Tongue (tissue), 2 donors: ENCODE measurements around the gene CPT1B. TPM values are rescaled to one million over a fixed set of nuclear protein-coding genes. Genes with fewer than 3 reads are reported as not detected.
"Not testable (repeated sequence)": the region's sequence is repeated elsewhere in the genome, so short reads cannot be mapped to it uniquely, and the experiment has no call there.

ENCODE experiments used
- DNase-seq: peaks from one replicate; pipeline ENCODE4 v3.0.0-alpha.2; 2015
- total RNA-seq: library from RNA; depleted of rRNA; stranded (reverse); fragments of >200 nt; gene quantifications from one replicate; pipeline ENCODE4 v1.2.3, GENCODE V29; 2014

The CPT1B gene
- total RNA-seq, result 57.4 TPM

DNA sequence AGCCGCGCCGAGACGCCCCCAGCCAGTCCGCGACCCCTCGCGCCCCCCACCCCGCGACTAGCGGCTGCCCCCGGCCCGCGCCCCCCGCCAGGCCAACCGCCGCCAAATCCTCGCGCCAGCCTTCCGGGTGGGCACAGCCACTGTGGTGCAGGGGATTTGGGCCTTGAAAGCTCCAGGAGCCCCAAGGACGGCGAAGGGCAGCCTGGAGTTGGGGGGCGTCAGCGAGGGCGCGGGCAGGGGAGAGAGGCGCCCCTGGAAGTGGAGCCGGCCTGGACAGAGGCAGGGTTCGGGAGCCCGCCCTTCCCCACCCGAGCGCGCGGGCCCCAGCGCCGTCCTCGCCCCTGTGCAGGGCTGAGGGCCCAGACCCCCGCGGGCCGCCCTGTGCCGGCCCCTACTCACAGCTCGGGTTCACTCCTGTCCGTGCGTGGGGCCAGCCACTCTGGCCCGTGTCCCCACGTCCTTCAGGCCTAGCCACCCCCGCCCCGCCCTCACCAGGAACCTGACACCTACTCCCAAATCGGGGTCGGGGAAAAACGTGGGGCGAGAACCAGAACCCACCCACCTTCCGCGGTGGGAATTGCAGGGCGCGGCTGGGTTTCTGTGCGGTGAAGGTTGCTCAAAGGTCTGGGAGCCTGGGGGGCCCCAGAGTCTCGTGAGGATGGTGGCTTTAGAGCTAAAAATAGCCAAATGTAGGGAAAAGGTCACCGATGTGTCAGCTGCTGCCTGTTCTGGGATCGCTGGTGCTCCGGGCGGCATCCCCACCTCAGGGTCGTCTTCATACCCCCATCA lies at the start of gene CPT1B:
CPT1B (minus strand) TSS at position 441 of the 789 bp plus-strand sequence. CDS start 512 bp downstream, outside the sequence.
- peak; percentile 71 for DNase-seq

DNA sequence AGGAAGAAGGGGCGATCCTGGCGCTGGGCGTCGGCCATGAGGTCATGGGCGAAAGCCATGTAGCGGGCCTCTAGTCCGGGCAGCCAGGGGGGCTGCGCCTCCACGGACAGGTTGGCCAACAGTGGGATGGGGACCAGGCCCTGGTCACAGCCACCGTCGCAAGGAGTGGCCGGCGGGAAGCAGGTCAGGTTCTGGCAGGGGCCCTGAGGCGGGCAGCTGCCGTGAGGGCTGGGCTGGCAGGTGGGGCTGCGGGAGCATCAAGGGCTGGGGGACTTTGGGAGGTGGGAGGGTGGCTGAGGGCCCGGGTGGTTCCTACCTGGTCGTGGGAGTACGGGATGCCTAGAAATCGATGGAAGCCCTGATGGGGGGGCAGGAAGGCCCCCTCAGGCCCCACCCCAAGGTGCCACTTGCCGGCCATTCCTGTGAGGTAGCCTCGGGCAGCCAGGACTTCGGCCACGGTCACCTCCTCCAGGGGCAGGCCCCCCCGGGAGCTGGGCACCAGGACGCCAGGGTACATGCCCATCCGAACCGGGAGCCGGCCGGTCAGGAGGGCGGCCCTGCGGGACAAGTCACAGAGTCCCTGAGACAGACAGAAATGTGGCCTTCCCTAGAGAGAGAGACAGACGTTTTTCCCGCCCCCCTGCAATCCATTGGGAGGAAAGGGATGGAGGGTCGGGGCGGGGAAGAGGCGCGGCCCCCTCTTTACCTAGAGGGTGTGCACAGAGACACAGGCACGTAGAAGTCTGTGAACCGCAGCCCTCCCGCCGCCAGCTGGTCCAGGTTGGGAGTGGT lies 48.8 kb upstream of the CPT1B start:
- no peak for DNase-seq

DNA sequence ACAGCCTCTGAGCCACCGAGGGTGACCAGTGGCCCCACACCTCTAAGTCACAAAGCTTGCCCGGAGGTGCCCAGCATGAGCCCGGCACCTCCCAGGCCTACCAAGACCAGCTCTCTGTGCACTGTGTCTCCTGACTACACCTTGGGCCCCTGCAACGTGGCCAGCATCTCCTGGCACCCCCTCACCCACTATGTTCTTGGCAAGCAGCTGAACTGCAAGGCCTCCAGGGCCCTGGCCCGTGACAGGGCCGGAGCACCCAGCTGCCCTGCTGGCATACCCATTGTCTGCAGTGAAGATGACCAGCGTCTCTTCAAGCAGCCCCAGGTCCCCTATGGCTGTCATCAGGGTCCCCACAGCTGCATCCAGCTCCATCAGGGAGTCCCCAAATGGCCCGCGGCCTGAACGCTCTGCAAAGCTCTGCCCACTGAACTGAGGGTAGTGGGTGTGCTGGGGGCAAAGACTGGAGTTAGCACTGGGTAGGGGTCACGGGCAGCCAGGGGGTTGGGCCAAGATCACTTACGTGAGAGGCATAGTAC lies 48.2 kb upstream of the CPT1B start:
- no peak for DNase-seq

DNA sequence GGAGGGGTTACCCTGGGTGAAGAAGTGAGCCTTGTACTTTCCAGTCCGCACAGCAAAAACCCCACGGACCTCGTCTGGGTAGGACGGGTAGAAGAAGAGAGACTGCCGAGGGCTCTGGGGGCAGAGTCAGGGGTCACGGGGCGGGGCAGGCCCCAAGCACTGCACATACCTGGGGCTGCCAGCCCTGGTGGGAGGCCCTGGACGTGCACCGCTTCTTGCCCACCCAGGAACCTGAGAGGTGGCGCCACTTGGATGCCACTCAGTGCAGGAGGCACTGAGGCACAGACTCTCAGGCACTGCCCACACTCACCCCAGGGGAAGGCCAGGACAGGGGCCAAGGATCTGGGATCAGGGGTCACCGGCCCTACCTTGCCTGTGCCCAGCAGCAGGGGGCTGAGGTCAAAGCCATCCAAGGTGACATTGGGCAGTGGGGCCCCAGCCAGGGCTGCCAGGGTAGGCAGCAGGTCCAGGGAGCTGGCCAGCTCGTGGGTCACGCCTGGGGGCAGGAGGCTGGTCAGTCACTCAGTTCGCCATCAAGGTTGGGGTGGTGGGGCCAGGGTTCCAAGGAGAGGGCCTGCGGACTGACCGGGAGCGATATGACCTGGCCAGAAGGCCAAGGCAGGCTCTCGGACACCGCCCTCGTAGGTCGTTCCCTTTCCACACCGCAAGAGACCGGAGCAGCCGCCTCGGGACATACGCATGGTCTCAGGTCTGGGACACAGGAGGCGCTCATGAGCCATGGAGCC lies 47.5 kb upstream of the CPT1B start:
- DNase-seq, result no peak

DNA sequence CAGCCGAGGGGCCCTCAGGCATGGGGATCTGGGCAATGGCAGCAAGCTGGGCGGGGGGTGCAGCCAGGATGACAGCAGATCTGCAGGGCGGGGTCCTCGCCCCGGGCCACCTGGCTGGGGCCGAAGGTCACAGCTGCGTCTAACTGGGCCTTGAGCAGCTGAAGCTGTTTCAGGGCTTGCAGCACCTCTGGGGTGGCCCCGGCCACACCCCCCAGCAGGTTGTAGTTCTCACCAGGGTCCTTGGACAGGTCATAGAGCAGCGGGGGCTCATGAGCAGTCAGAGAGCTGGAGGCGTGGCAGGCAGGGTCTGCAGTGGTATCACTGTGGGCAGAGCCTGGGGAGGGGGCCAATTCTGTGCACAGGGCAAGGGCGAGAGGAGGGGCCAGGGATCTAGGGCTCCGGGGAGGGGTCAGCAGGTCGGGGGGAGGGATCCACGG lies 46.9 kb upstream of the CPT1B start:
- DNase-seq, result no peak

DNA sequence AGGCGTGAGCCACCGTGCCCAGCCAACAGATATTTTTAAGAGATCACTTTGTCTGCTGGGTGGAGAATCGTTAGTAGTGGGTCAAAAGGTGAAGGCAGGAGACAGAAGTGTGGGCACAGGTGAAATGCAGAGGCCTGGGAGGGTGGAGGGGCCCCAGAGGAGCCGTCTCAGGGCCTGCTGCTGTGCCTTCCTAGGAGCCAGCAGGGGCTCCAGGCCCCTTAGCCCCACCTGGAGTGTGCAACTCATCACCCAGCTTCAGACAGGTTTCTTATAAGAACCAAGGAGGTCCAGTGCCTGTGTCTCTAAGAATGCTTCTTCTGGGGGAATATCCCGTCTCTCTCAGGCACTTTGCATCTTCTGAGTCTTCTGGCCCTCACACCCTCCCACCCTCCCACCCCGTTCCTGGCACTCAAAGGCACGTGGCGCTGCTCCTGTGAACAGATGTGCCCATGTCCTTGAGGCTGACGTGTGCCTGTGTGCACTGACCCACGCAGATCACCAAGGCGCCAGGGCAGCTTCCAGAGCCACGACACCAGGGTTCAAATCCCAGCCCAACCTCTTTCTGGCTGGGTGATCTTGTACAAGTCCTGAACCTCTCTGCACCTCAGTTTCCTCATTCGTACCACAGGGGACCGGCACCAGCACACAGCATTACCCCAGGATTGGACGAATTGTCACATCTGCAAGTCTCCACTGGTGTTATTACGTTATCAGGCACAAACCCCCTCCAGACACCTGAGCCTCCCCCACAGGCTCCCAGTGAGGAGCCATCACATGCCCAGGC lies 46.3 kb upstream of the CPT1B start:
- DNase-seq, result no peak

DNA sequence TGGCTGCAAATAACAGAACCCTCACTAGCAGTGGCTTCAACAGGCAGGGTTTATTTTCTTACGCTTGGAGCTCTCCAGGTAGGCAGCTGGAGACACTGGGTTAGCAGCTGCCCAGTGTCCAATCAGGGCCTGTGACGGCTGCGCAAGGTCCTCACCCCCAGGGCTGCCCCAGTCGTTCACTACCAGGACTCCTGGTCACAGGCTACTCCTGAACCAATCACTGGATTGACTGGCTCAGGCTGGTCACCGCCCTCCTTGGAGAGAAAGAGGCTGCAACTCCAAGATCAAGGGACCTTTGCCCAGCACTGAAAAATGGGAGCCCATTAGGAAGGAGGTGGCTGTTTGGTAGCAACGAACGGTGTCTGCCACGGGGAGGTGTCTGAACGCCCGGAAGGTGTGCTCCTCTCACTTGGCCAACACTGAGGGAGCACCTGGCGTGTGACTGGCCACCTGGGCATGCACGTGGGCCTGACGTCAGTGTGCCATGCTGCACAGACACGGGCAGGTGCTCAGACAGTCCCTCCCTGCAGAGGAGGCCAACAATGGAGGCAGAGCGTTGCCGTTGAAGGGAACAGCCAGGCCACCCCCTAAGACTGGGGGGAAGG lies 44.6 kb upstream of the CPT1B start:
- no peak for DNase-seq

DNA sequence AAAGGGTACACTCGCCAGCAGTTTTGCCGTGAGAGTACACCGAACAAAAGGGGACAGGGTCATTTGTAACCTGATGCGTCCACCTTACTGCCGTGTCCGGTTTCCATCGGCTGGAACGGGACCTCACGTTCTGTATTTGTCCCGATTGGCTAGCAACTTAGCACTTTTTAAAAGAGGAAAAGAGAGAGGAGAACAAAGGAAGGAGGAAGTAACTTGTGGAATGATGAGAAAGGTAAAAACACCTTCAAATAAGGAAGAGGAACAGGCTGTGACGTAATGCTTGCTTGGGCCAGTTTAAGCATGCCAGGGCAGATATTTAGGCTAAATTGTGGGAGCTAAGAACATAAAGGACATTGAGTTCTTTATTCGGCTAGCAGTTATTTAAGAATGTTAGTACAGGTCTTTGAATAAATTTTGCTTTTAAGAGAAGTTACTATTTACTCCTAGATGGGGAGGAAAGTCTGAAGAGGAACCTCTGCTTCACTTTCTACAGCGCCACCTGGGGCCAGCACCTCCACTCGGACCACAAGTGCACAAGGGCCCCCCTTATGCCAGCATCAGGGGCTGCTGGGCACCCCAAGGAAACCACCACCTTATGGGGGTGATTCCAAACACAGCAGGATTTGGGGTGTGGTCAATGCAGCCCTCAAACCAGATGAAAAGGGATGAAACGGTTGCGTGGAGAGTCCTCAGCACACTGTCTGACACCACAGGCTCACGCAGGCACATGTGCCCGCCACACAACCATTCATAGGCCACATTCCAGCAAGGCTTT lies 43.9 kb upstream of the CPT1B start:
- no peak for DNase-seq

DNA sequence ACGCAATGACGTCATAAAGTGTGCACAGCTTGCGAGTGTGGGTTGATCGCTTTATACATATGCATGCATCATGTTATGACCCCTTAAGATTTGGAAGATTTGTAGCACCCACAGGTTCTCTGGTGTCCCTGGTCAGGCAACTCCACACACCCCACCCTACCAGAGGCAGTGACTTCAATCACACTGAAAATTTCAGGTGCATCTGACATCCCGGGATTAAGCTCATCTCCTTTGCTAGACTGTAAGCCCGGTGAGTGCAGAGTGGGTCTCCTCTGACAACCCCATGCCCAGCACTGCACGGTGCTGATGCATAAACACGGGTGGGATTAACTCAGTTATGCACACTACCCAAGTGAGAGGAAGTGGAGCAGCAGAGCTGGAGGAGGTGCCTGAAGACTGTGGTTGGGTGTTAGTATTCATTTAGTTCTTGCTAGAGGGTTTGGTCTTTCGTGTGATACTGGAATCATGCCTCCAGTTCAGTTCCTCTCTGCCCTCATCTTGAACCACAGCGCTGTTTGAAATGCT lies 43.2 kb upstream of the CPT1B start:
- DNase-seq, result no peak

DNA sequence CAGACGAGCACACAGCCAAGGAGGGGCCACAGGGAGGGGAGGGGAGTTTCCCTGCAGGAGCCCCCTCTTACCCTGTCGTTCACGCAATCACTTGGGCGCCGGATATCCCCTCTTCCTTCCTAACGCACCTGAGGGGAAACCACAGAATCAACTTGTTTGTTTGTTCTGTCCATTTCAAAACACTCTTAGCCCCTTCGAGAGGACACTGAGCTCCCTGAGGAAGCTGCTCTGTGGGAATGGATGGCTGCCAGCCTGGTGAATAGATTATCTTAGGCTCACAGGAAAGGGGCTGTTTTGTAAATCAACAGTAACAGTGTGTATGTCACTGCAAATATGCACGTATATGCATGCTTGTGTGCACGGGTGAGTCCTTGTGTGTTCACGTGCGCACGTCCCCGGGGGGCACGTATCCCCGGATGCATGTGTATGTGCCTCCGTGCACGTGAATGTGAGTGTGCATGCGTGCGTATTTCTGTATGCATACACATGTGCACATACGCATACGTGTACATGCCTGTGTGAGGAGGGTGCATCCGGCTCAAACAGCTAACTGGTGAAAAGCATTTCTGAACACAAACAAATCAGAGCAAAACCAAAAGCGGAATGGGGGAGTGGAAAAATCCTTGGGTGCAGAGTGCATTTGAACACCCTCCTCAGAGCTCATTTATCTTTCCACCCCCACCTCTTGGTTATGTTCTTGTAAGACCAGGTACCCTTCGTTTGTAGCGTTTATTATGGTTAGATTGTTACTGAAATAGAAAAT lies 42.5 kb upstream of the CPT1B start:
- DNase-seq, result no peak

DNA sequence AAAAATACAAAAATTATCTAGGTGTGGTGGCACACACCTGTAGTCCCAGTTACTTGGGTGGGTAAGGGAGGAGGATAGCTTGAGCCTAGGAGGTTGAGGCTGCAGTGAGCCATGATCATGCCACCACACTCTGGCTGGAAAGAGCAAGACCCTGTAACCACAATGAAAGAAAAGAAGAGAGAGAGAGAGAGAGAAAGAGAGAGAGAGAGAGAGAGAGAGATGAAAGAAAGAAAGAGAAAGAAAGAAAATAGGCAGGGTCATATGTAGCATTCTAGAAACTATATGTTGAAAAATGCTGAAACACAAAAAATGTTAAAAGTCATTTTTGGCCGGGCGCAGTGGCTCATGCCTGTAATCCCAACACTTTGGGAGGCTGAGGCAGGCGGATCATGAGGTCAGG lies 36.1 kb upstream of the CPT1B start:
- not testable (repeated sequence) for DNase-seq

DNA sequence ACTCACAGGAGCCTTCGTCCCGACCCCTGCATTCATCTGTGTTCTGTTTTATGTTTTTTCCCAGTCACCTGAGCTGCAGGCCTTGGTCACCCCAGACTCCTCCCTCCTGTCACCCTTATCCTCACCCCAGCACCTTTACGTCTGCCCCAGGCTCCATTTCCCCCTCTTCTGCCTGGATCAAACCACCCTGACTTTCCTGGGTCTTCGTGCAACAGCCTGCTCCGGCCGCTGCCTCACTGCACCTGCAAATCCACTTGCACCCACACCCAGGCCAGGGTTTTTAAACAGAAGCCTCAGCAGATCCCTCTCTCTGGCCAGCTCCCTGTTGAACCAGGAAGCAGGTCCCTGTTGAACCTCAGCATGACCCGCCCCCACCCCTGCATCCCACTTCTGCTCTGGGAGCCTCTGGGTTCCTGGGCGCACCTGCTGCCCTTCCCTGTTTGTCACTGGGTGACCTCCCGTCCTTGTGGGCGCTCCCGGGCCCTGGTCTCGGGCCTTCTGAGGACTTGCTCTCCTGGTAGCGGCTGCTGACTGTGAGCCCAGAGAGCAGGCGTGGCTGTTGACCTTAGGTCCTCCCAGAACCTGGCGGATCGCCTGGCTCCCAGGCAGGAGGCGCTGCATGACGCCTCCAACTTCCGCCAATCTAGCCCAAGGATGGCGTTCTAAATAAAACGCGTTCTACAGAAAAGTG lies 35.2 kb upstream of the CPT1B start:
- DNase-seq, result no peak

DNA sequence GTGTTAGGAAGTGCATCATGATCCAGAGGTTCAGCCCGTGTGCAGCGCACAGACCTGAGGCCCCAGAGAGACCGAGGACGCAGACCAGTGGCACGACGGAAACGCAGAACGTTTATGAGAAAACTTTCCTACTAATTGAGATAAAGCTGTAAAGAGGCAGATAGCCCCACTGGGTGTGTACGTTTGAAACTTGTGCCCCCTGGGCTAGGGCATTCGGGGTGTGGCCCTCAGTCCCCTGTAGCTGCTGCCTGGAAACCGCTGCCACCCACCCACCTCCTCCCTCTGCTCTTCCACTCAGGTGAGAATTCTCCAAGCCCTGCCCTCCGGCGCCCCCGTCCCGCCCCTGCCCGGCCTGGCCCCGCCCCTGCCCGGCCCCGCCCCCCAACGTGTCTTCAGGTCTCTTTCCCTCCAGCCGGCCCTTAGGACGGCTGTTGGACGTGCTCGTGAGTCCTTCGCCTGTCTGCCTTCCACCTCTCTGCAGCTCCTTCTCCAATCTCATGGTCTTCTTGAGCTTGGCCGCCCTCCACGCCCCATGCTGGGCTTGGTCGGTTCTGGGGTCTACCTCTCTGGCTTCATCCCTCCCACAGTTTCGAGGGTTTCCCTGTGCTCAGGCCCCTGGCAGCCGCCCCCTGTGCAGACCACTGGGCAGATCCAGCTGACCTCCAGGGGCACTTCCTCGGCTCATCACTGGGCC lies 34.4 kb upstream of the CPT1B start:
- DNase-seq, result no peak

DNA sequence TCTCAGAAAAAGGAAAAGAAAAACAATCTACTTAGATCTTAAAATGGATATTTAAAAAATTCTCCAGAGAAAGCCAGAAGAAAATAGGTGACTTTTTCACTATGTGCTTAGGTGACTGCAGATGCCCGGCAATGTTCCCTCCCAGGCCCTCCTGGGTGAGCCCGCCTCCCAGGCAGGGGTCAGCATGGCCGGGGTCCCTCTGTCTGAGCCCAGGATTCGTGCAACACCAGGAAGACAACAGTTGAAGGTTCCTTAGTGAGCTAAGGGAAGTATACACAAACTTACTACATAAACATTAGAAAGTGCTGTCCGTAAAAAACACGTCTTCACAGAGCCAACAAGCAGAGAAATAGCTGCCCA lies 33.9 kb upstream of the CPT1B start:
- no peak for DNase-seq

DNA sequence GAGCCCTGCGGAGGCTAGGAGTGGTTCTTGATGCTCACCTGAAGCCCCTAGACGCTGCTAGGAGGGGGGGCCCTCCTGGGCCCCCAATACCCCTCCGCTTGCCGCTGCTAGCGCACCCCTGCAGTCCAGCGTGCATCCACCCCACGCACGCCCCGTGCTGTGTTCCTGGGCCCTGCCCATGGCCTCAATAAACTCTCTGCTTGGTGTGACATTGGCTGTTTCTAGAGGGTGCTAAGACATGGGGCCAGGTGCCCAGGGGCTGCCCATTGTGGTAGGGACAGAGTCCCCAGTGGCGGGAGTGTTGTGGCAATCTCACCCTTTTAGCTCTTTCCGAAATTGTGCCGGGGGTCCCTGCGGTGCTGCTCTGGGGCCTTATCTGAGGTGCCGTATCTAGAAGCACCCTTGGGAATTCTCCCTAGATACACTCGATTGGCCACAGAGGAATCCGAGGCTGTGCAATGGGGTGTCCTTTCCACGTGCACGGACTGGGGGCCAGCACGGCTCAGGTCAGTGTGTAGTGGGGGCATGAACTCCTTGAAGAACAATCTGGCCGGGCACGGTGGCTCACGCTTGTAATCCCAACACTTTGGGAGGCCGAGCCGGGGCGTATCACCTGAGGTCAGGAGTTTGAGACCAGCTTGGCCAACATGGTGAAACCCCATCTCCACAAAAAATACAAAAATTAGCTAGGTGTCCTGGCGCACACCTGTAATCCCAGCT lies 33.3 kb upstream of the CPT1B start:
- no peak for DNase-seq

DNA sequence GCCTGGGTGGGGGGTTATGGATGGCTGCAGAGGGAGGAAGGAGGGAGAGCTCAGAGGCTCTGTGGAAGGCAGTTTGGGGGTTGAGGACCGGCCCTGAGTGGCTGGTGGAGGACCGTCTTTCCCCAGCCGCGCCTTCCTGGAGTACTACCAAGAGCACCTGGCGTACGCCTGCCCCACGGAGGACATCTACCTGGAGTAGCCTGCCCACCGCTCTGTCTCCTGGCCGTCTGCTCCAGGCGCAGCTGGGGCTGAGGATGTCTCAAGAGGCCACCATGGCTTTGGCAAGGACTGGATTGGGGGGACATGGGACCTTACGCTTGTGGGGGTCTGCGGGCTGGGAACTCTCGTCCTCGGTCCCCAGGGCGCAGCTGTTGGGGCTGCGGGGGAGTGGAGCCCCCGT lies 32.4 kb upstream of the CPT1B start:
- DNase-seq, result no peak

DNA sequence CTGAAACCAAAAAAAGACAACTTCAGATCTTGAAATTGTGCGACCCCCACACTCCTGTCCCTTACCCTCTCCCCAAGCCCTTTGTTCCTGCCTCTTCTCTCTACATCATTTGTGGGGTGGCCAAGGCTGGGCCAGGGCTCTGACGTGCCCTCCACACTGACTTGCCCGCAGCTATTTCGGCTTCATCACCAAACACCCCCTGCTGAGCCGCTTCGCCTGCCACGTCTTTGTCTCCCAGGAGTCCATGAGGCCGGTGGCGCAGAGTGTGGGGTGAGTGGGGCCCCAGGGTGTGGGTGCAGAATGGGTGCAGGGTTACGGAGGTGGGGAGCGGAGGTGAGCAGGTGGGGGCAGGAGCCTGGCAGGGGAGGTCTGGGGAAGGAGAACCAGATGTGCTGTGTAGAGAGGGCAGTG lies 31.8 kb upstream of the CPT1B start:
- DNase-seq, result no peak

DNA sequence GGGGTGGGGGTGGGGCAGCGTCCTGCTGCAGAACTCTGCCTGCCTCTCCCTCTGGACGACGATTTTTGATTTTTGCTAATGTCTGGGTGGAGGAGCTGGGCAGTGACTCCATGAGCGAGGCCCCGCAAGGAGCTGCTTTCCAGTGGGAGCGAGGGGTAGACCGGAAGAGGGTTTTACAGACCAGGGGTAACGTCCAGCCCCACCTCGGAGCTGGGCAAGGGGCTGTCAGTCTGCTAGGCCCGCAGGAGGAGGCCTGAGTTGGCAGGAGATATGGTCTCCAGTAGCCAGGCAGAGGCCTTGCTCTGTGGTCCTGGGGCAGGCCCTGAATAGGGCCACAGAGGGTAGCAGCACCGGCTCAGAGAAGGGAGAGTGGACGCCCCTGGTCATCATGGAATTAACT lies 31.4 kb upstream of the CPT1B start:
- no peak for DNase-seq
